K562 (cell line): Measurements from ENCODE around the gene RABL6. TPM values are rescaled to one million over a fixed set of nuclear protein-coding genes. Genes with fewer than 3 reads are reported as not detected.

Source experiments
- DDX20 ChIP-seq: fragments of 450-650 bp; IDR thresholded peaks from 2 replicates; pipeline ENCODE4 v1.6.1; 2016; ENCODE audit warnings: missing genetic modification characterization, low read depth, mild to moderate bottlenecking, missing compliant biosample characterization, moderate library complexity
- ELF1 ChIP-seq: fragments of 200-800 bp; sonication (Bioruptor generic); IDR thresholded peaks from 2 replicates; pipeline ENCODE4 v1.6.1; 2016; ENCODE audit warnings: missing genetic modification characterization, missing compliant biosample characterization
- FOXJ3 ChIP-seq: sonication (generic); formaldehyde crosslinking; IDR thresholded peaks from 2 replicates; pipeline ENCODE4 v1.4.0; 2020; ENCODE audit warnings: mild to moderate bottlenecking, missing genetic modification reagents
- KDM5B ChIP-seq: fragments of 200-600 bp; sonication (generic); IDR thresholded peaks from 2 replicates; pipeline ENCODE4 v1.6.1; 2012; ENCODE audit warnings: low read depth, mild to moderate bottlenecking, moderate library complexity, low read length, control low read depth, inconsistent platforms; ENCODE audit not compliant: insufficient replicate concordance
- LARP7 ChIP-seq: fragments of 450-650 bp; IDR thresholded peaks from 2 replicates; pipeline ENCODE4 v1.6.1; 2016
- POLR2AphosphoS5 ChIP-seq: IDR thresholded peaks from 2 replicates; pipeline ENCODE4 v1.6.1; 2011; ENCODE audit warnings: mild to moderate bottlenecking, low read depth, low read length, moderate library complexity; ENCODE audit not compliant: control insufficient read depth, insufficient read depth
- POLR2B ChIP-seq: fragments of 450-650 bp; IDR thresholded peaks from 2 replicates; pipeline ENCODE4 v1.6.1; 2018; ENCODE audit warnings: low read depth; ENCODE audit not compliant: partially characterized antibody
- PTBP1 ChIP-seq: fragments of 200-400 bp; formaldehyde crosslinking; IDR thresholded peaks from 2 replicates; pipeline ENCODE4 v1.6.1; 2017; ENCODE audit warnings: low read depth, low read length
- SIN3B ChIP-seq: fragments of 450-650 bp; IDR thresholded peaks from 2 replicates; pipeline ENCODE4 v1.6.1; 2017; ENCODE audit warnings: low read depth, mild to moderate bottlenecking, moderate library complexity
- TAF9B ChIP-seq: fragments of 450-650 bp; IDR thresholded peaks from 2 replicates; pipeline ENCODE4 v1.6.1; 2018; ENCODE audit warnings: mild to moderate bottlenecking; ENCODE audit not compliant: partially characterized antibody
- ZFP1 ChIP-seq: fragments of 450-650 bp; formaldehyde crosslinking; IDR thresholded peaks from 2 replicates; pipeline ENCODE4 v1.4.0; 2020; ENCODE audit warnings: mild to moderate bottlenecking, mixed read lengths
- ZFP30 ChIP-seq: fragments of 250-450 bp; sonication (Bioruptor Pico); IDR thresholded peaks from 2 replicates; pipeline ENCODE4 v1.8.0; 2022; ENCODE audit warnings: moderate library complexity, mild to moderate bottlenecking, inconsistent platforms, borderline replicate concordance
- ZFP36 ChIP-seq: fragments of 150-350 bp; IDR thresholded peaks from 2 replicates; pipeline ENCODE4 v1.6.1; 2018; ENCODE audit warnings: low read length, low read depth; ENCODE audit not compliant: partially characterized antibody
- ZNF184 ChIP-seq: sonication (generic); formaldehyde crosslinking; IDR thresholded peaks from 2 replicates; pipeline ENCODE4 v1.5.0; 2020; ENCODE audit warnings: missing genetic modification reagents
- ZNF695 ChIP-seq: fragments of 450-650 bp; formaldehyde crosslinking; IDR thresholded peaks from 2 replicates; pipeline ENCODE4 v1.4.0; 2020; ENCODE audit warnings: mild to moderate bottlenecking, moderate library complexity
- ZNF764 ChIP-seq: fragments of 250-450 bp; sonication (Bioruptor Pico); IDR thresholded peaks from 2 replicates; pipeline ENCODE4 v1.4.0; 2020; ENCODE audit warnings: low read depth, mild to moderate bottlenecking, moderate library complexity
- polyA plus RNA-seq, 8 experiments: library from polyadenylated mRNA; depleted of rRNA in 4 of 8; stranded (reverse) in 5 of 8; unstranded in 3 of 8; fragments of >200 nt; fragmentation: Nextera tagmentation in 2 of 8; fragmentation: Illumina TruSeq in 1 of 8; extraction: Ambion mirVana in 2 of 8; extraction: Trizol in 1 of 8; gene quantifications; 2 replicates each; pipeline versions ENCODE4 v1.2.1 to v1.2.3, GENCODE V29; 2011 to 2014; ENCODE audit warnings: inconsistent platforms in 1 of 8, missing spikeins in 1 of 8
- total RNA-seq, 7 experiments: library from RNA; depleted of rRNA in 6 of 7; stranded (reverse); fragments of >200 nt in 6 of 7; fragmentation: Illumina TruSeq in 2 of 7; extraction: Trizol in 2 of 7; gene quantifications; 2 replicates each; pipeline versions ENCODE4 v1.2.1 to v1.2.3, GENCODE V29; 2011 to 2021; ENCODE audit warnings: low replicate concordance in 1 of 7
- TF ChIP-seq, protein P1 (sequence below): fragments of 250-450 bp; sonication (Bioruptor Pico); IDR thresholded peaks from 2 replicates; pipeline ENCODE4 v1.8.0; 2021; ENCODE audit warnings: mild to moderate bottlenecking, moderate library complexity
- TF ChIP-seq, protein P2 (sequence below): fragments of 200-800 bp; sonication (Bioruptor generic); IDR thresholded peaks from 2 replicates; pipeline ENCODE4 v1.6.1; 2017; ENCODE audit warnings: missing genetic modification characterization, missing compliant biosample characterization
- TF ChIP-seq, protein P3 (sequence below): sonication (generic); formaldehyde crosslinking; IDR thresholded peaks from 2 replicates; pipeline ENCODE4 v1.8.1; 2023; ENCODE audit warnings: mild to moderate bottlenecking, missing genetic modification reagents
- TF ChIP-seq, protein P4 (sequence below): fragments of 250-450 bp; sonication (Bioruptor Pico); IDR thresholded peaks from 2 replicates; pipeline ENCODE4 v1.8.0; 2021; ENCODE audit warnings: moderate library complexity, mild to moderate bottlenecking, inconsistent platforms
- TF ChIP-seq, protein P5 (sequence below): fragments of 450-650 bp; formaldehyde crosslinking; IDR thresholded peaks from 2 replicates; pipeline ENCODE4 v1.4.0; 2020; ENCODE audit warnings: mild to moderate bottlenecking, moderate library complexity

The RABL6 gene
- total and polyA plus RNA-seq, 9 of the 15 experiments (the other 6 are each of a cell fraction or from before 2014, with no cell fraction given): 5.6 to 181 (median 84.5) TPM

DNA sequence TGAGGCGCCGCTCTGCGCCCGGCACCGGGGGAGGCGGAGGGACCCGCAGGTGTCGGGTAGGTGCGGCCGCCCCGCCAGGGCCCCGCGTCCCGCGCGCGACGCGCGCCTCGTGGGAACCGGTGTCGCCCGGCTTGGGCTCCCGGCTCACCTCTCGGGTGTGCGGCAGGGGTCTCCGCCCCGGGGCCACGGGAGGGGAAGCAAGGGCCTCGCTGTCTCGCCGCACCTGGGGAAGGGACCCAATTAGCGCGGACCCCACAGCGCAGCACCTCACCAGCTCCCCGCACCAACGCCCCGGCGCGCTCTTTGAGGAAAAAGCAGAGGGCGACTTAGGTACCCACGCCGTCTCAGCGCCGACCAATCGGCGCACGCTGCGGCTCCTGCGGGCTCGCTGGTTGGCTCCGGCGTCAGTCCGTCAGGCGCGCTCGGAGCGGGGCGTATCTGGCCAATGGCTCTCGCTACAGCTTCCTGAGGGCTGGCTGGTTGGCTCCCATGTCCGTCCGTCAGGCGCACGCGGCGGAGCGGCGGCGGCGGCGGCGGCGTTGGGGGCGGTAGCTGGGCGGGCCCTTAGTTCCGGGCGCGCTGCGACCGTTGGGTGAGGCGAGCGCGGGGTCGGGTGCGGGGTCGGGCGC lies 78.3 kb downstream of the RABL6 start, which contains the start of gene TRAF2 (continued):
- TF ChIP-seq, protein P1, sequence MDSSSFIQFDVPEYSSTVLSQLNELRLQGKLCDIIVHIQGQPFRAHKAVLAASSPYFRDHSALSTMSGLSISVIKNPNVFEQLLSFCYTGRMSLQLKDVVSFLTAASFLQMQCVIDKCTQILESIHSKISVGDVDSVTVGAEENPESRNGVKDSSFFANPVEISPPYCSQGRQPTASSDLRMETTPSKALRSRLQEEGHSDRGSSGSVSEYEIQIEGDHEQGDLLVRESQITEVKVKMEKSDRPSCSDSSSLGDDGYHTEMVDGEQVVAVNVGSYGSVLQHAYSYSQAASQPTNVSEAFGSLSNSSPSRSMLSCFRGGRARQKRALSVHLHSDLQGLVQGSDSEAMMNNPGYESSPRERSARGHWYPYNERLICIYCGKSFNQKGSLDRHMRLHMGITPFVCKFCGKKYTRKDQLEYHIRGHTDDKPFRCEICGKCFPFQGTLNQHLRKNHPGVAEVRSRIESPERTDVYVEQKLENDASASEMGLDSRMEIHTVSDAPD (CRISPR knock-in tag): no peak
- TF ChIP-seq ZFP1 (CRISPR knock-in tag): 0 out of 2 replicates have a peak, but pooled peaks have one; percentile 31
- TF ChIP-seq LARP7: no peak
- TF ChIP-seq TAF9B: no peak
- no peak for TF ChIP-seq ZNF695 (CRISPR knock-in tag)
- peak; percentile 74 for TF ChIP-seq POLR2B
- no peak for TF ChIP-seq FOXJ3 (CRISPR knock-in tag)
- TF ChIP-seq SIN3B: peak; percentile 64; the same call in 1 of the 2 replicates
- TF ChIP-seq, protein P2, sequence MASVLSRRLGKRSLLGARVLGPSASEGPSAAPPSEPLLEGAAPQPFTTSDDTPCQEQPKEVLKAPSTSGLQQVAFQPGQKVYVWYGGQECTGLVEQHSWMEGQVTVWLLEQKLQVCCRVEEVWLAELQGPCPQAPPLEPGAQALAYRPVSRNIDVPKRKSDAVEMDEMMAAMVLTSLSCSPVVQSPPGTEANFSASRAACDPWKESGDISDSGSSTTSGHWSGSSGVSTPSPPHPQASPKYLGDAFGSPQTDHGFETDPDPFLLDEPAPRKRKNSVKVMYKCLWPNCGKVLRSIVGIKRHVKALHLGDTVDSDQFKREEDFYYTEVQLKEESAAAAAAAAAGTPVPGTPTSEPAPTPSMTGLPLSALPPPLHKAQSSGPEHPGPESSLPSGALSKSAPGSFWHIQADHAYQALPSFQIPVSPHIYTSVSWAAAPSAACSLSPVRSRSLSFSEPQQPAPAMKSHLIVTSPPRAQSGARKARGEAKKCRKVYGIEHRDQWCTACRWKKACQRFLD (CRISPR knock-in tag): no peak
- no peak for TF ChIP-seq PTBP1
- no peak for TF ChIP-seq ELF1
- no peak for TF ChIP-seq DDX20 (tag)
- peak; percentile 69 for TF ChIP-seq POLR2AphosphoS5
- TF ChIP-seq, protein P3, sequence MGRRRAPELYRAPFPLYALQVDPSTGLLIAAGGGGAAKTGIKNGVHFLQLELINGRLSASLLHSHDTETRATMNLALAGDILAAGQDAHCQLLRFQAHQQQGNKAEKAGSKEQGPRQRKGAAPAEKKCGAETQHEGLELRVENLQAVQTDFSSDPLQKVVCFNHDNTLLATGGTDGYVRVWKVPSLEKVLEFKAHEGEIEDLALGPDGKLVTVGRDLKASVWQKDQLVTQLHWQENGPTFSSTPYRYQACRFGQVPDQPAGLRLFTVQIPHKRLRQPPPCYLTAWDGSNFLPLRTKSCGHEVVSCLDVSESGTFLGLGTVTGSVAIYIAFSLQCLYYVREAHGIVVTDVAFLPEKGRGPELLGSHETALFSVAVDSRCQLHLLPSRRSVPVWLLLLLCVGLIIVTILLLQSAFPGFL (CRISPR knock-in tag): no peak
- TF ChIP-seq KDM5B: peak; percentile 91
- TF ChIP-seq, protein P4, sequence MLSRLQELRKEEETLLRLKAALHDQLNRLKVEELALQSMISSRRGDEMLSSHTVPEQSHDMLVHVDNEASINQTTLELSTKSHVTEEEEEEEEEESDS (CRISPR knock-in tag): no peak
- TF ChIP-seq ZNF184 (CRISPR knock-in tag): no peak
- no peak for TF ChIP-seq ZFP30 (CRISPR knock-in tag)
- TF ChIP-seq ZNF764 (CRISPR knock-in tag): no peak
- no peak for TF ChIP-seq ZFP36
- TF ChIP-seq, protein P5, sequence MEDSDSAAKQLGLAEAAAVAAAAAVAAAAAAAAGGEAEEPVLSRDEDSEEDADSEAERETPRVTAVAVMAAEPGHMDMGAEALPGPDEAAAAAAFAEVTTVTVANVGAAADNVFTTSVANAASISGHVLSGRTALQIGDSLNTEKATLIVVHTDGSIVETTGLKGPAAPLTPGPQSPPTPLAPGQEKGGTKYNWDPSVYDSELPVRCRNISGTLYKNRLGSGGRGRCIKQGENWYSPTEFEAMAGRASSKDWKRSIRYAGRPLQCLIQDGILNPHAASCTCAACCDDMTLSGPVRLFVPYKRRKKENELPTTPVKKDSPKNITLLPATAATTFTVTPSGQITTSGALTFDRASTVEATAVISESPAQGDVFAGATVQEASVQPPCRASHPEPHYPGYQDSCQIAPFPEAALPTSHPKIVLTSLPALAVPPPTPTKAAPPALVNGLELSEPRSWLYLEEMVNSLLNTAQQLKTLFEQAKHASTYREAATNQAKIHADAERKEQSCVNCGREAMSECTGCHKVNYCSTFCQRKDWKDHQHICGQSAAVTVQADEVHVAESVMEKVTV (CRISPR knock-in tag): no peak
